ENCODE results near the gene MYO10. TPM values are rescaled to one million over a fixed set of nuclear protein-coding genes. Genes with fewer than 3 reads are reported as not detected.

The MYO10 gene
- total RNA-seq, 2 experiments from 2014 or later, result 0.03 to 1.7 TPM

DNA sequence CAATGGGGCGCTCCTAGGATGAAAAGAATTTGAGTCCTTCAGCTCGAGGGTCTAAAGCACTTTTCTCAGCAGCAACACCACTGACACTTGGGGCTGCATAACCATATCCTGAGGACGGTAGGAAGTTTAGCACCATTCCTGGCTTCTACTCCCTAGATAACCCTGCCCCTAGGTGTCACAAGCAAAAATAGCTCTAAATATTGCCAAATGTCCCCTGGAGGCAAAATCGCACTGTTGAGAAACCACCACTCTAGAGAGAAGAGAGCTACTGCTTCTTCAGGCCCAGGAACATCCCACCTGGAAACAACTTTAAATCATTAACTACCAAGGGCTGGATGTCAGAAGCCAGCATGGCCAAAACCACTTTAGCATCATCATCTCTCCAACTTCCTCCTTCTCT is 29.8 kb downstream of the MYO10 start:
- Histone ChIP-seq H3K79me2 (ENCODE audit: insufficient read depth, low read depth, low read length) (no peaks in the 10 kb centered on the region), H3K4me2 (ENCODE audit: low read length) (no peak overlapping the region), H4K20me1 (ENCODE audit: insufficient read depth, low read length) (no peaks in the 10 kb centered on the region), H3K9me2 (ENCODE audit: insufficient read depth, low read length) (no peaks in the 10 kb centered on the region), H3K4me3 (ENCODE audit: low read depth, low read length, poor library complexity, severe bottlenecking) (no peak overlapping the region), H2AFZ (ENCODE audit: low read length) (no peak overlapping the region), H3K4me1 (ENCODE audit: insufficient read depth, low read length, poor library complexity, severe bottlenecking) (no peaks in the 10 kb centered on the region), H3K36me3 (ENCODE audit: insufficient read depth, low read length) (no peaks in the 10 kb centered on the region), H3K9me3 (ENCODE audit: low read length) (no peaks in the 10 kb centered on the region), H3K27ac (ENCODE audit: low read depth, low read length, poor library complexity, severe bottlenecking) (no peak overlapping the region)
- CTCF ChIA-PET (ENCODE audit: unreplicated experiment), result no interaction called here
- intact Hi-C loops (cut with micrococcal nuclease; ENCODE audit: unreplicated experiment), result no loop called here
- no peak for DNase-seq (ENCODE audit: low spot score)
- BruUV-seq (replicated peaks), result no TSS peak
- no peak for TF ChIP-seq EZH2phosphoT487 (IDR thresholded peaks at IDR 0.05; ENCODE audit: borderline replicate concordance, low read depth, low read length)
- no peak for TF ChIP-seq CTCF (conservative IDR thresholded peaks at IDR 0.05; ENCODE audit: low read length)
- POLR2A ChIA-PET, result no interaction called here

DNA sequence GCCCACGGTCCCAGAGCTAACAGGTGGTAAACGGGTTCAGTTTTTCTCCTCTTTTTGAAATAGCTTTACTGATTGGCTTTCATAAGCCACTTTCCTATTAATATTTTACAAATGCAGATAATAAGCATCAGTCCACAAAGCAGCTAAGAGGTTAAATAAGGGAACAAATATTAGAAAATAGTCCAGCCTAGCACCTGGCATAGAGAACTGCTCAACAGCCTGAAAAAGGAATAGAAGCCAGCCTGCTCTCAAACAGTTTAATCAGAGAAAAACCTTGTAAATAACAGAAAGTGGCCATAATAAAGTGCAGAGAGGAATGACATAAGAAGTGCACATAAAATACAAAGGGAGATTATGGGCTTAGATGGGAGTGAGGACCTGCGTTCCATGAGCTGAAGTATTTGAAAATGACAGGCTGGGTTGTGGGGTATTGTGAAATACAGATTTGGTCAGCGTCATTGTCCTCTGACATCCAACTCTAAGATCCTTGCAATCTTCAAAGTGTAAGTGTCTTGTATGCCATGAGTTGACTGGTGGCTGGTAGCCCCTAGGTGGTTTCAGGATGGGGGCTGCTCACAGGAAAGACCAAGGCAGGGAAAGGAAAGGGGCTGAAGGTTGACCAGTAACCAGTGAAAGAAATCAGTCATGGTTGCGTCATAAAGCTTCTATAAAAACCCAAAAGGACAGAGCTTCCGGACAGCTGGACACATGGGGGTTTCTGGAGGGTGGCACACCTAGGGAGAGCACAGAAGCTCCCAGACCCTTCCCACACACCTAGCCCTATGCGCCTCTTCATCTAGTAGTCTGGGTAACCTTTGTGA is 32.4 kb downstream of the MYO10 start:
- no peaks in the 10 kb centered on the region for H3K36me3 ChIP-seq (ENCODE audit: insufficient read depth, low read length)
- ChIA-PET CTCF (ENCODE audit: unreplicated experiment) (no interaction called here), POLR2A (no interaction called here)
- H2AFZ ChIP-seq (ENCODE audit: low read length), result no peak overlapping the region
- no peak overlapping the region for H3K27ac ChIP-seq (ENCODE audit: low read depth, low read length, poor library complexity, severe bottlenecking)
- no peak overlapping the region for H3K4me2 ChIP-seq (ENCODE audit: low read length)
- BruUV-seq (replicated peaks), result no TSS peak
- H3K4me3 ChIP-seq (ENCODE audit: low read depth, low read length, poor library complexity, severe bottlenecking), result no peak overlapping the region
- no peaks in the 10 kb centered on the region for H3K9me2 ChIP-seq (ENCODE audit: insufficient read depth, low read length)
- no peaks in the 10 kb centered on the region for H3K4me1 ChIP-seq (ENCODE audit: insufficient read depth, low read length, poor library complexity, severe bottlenecking)
- no peak for TF ChIP-seq CTCF (conservative IDR thresholded peaks at IDR 0.05; ENCODE audit: low read length)
- no peak for TF ChIP-seq EZH2phosphoT487 (IDR thresholded peaks at IDR 0.05; ENCODE audit: borderline replicate concordance, low read depth, low read length)
- no peaks in the 10 kb centered on the region for H4K20me1 ChIP-seq (ENCODE audit: insufficient read depth, low read length)
- H3K9me3 ChIP-seq (ENCODE audit: low read length), result no peaks in the 10 kb centered on the region
- no peaks in the 10 kb centered on the region for H3K79me2 ChIP-seq (ENCODE audit: insufficient read depth, low read depth, low read length)
- intact Hi-C loops (cut with micrococcal nuclease; ENCODE audit: unreplicated experiment), result no loop called here
- no peak for DNase-seq (ENCODE audit: low spot score)

DNA sequence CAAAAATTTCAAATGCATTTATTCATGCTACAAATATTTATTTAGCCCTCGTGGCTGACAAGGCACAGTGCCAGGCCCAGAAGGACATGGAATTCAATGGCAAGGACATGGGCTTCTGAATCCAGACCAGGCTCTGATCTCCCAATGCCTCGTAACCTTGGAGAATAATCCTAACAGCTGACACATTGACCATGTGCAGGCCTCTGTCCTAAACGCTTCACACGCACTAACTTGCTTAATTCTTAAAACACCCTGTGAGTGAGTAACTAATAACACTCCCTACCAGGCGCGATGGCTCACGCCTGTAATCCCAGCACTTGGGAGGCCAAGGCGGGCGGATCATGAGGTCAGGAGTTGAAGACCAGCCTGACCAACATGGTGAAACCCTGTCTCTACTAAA is 33.2 kb downstream of the MYO10 start:
- Histone ChIP-seq H3K4me2 (ENCODE audit: low read length) (no peak overlapping the region), H3K79me2 (ENCODE audit: insufficient read depth, low read depth, low read length) (no peaks in the 10 kb centered on the region), H3K36me3 (ENCODE audit: insufficient read depth, low read length) (no peaks in the 10 kb centered on the region), H4K20me1 (ENCODE audit: insufficient read depth, low read length) (no peaks in the 10 kb centered on the region), H3K27ac (ENCODE audit: low read depth, low read length, poor library complexity, severe bottlenecking) (no peak overlapping the region), H3K4me3 (ENCODE audit: low read depth, low read length, poor library complexity, severe bottlenecking) (no peak overlapping the region), H3K4me1 (ENCODE audit: insufficient read depth, low read length, poor library complexity, severe bottlenecking) (no peaks in the 10 kb centered on the region), H3K9me2 (ENCODE audit: insufficient read depth, low read length) (no peaks in the 10 kb centered on the region), H2AFZ (ENCODE audit: low read length) (no peak overlapping the region), H3K9me3 (ENCODE audit: low read length) (no peaks in the 10 kb centered on the region)
- no TSS peak for BruUV-seq (replicated peaks)
- ChIA-PET CTCF (ENCODE audit: unreplicated experiment) (no interaction called here), POLR2A (no interaction called here)
- DNase-seq (ENCODE audit: low spot score), result no peak
- TF ChIP-seq EZH2phosphoT487 (IDR thresholded peaks at IDR 0.05; ENCODE audit: borderline replicate concordance, low read depth, low read length), result no peak
- no peak for TF ChIP-seq CTCF (conservative IDR thresholded peaks at IDR 0.05; ENCODE audit: low read length)
- intact Hi-C loops (cut with micrococcal nuclease; ENCODE audit: unreplicated experiment), result no loop called here

Measured in OCI-LY7 (cell line).